GM10266 (cell line): ENCODE measurements around the gene ENTPD8.
"Not testable (repeated sequence)": the region's sequence is repeated elsewhere in the genome, so short reads cannot be mapped to it uniquely, and the experiment has no call there.

ENCODE experiments used
- DNase-seq: peaks from one replicate; pipeline ENCODE4 v3.0.0; 2012; ENCODE audit errors: extremely low spot score
- TF ChIP-seq, protein P1 (sequence below): IDR thresholded peaks from 2 replicates; pipeline ENCODE4 v1.5.1; 2012; ENCODE audit warnings: mild to moderate bottlenecking, low read depth; ENCODE audit not compliant: control insufficient read depth, insufficient read depth; ENCODE audit errors: missing control alignments

The ENTPD8 gene

DNA sequence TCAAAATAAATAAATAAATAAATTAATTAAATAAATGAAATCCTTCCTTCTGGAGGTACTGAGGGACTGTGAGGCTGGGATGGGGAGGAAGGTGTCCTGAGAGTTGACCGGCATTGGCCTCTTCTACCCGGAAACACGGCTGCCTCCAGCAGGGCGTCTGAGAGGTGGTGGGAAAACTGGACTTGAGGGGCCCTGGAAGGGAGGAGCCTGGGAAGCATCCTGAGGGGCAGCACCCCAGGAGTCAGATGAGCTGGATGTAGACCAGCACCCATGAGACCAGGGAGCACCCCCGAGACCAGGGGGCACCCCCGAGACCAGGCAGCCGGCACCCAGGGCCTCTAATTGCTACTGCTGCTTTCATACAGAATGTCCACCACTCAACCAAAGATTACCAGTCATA lies 26.7 kb upstream of the ENTPD8 start:
- TF ChIP-seq, protein P1, sequence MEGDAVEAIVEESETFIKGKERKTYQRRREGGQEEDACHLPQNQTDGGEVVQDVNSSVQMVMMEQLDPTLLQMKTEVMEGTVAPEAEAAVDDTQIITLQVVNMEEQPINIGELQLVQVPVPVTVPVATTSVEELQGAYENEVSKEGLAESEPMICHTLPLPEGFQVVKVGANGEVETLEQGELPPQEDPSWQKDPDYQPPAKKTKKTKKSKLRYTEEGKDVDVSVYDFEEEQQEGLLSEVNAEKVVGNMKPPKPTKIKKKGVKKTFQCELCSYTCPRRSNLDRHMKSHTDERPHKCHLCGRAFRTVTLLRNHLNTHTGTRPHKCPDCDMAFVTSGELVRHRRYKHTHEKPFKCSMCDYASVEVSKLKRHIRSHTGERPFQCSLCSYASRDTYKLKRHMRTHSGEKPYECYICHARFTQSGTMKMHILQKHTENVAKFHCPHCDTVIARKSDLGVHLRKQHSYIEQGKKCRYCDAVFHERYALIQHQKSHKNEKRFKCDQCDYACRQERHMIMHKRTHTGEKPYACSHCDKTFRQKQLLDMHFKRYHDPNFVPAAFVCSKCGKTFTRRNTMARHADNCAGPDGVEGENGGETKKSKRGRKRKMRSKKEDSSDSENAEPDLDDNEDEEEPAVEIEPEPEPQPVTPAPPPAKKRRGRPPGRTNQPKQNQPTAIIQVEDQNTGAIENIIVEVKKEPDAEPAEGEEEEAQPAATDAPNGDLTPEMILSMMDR = no peak
- no peak for DNase-seq

GRCh38 chr9:137467161-137467581 lies 26.0 kb upstream of the ENTPD8 start:
- TF ChIP-seq, protein P1 = no peak
- DNase-seq = no peak

DNA sequence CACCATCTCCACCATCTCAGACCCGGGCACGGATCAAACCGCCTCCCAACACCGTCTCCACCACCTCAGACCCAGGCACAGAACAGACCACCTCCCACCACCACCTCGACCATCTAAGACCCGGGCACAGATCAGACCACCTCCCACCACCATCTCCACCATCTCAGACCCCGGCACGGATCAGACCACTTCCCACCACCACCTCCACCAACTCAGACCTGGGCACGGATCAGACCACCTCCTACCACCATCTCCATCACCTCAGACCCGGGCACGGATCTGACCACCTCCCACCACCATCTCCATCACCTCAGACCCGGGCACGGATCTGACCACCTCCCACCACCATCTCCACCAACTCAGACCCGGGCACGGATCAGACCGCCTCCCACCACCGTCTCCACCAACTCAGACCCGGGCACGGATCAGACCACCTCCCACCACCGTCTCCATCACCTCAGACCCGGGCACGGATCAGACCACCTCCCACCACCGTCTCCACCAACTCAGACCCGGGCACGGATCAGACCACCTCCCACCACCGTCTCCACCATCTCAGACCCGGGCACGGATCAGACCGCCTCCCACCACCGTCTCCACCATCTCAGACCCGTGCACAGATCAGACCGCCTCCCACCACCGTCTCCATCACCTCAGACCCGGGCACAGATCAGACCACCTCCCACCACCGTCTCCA lies 25.4 kb upstream of the ENTPD8 start:
- DNase-seq = not testable (repeated sequence)

- TF ChIP-seq, protein P1 = no peak
- DNase-seq = no peak
Measured at GRCh38 chr9:137465720-137466388, 24.7 kb upstream of the ENTPD8 start.

DNA sequence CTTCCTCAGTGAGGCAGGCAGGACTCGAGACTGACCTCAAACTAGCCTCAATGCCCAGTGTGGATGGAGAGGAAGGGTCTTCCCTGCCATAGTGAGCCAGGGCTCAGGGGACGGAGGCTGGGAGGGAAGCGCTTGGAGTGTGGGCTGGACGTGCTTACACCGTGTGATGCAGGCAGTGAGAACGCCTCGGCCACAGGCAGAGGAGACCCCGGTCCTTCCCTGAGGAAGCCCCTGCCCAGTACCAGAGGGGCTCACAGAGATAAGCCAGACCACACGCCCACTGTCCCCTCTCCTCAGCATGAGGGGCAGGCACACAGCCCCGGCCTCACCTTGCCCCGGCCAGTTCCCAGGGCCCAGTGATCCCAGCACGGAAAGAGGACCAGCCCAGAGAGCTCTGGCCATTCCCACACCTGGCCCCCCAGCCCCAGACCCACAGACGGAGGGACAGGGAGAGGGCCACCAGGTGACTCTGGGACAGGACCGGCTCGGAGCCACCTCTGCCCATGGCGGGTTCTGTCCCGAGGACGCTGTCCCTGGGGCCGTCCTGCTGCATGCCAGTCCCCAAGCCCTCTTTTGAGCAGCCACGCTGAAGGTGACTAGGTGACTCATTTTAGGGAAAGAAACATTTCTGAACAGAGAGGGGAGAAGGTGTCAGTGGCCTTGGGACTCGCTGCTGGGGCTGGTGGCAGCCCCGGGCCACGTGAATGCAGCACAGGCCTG lies 24.0 kb upstream of the ENTPD8 start:
- TF ChIP-seq, protein P1 = no peak
- no peak for DNase-seq

- TF ChIP-seq, protein P1 = no peak
- no peak for DNase-seq
Measured at GRCh38 chr9:137464291-137464999, 23.3 kb upstream of the ENTPD8 start.

GRCh38 chr9:137463931-137464290 lies 22.8 kb upstream of the ENTPD8 start:
- no peak for DNase-seq
- TF ChIP-seq, protein P1 = no peak
